NCI-H2196 treated with DMSO at 0.1 percent for 48 hours (cell line): Measurements from ENCODE around the gene YBX1.

Experiments
- DNase-seq: peaks from one replicate; lab custom pipeline; 2025; ENCODE audit not compliant: unreplicated experiment; lab: John Stamatoyannopoulos, UW

Gene YBX1

DNA sequence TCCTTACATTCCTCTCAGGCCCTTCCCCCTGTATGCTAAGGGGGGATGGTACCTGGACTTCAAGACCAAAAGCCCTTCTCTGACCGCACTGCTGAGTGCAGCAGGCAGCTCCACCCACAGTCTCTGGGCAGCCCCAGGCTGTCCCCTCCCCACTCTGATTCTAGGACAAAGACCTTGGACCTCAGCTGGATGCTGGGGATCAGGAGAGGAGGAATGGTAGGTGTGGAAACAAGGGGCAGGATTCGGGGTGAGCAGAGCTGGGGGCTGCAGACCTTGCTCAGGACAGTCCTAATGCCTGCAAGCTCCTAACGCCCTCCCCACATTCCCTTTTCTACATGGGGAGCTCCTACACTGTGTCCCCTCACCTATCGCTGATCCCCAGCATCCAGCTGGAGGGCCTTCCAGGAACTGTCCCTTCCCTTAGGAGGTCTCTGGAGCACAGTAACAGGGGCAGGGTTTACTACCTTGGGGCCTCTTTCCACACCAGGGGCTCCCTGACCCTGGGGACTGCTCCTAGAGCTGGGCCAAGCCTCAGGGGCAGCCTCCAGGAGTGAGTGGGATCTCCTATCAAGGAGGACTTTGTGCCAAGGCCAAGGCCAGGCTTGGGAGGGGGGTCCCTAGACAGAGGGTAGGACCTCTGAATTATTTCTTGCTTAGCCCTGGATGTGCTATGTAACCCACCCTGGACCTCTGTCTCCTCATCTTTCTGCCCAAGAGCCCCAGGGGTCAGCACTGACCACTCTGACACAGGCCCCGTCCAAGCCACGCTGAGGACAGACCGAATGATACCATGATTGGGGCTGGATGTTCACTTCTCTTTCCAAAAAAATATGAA lies 52.2 kb downstream of the YBX1 start:
- no peak for DNase-seq

DNA sequence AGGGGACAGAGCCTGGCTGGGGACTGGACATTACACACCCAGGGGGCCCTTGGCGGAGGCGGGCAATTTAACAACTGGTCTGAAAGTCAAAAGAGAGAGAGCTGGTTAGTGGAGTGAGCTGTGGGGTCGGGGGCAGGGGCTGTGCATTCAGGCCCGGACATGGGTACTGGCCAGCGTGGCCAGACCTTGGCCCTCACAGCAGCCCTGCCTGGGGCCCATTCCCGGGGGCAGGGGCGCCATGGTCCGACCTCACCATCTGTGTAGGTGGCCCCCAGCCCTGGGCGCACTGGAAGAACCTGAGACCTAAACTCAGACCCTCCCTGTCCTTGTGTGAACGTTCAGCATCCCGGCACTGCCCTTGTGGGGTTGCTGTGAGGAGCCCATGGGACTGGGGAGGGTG lies 52.8 kb downstream of the YBX1 start:
- no peak for DNase-seq

DNA sequence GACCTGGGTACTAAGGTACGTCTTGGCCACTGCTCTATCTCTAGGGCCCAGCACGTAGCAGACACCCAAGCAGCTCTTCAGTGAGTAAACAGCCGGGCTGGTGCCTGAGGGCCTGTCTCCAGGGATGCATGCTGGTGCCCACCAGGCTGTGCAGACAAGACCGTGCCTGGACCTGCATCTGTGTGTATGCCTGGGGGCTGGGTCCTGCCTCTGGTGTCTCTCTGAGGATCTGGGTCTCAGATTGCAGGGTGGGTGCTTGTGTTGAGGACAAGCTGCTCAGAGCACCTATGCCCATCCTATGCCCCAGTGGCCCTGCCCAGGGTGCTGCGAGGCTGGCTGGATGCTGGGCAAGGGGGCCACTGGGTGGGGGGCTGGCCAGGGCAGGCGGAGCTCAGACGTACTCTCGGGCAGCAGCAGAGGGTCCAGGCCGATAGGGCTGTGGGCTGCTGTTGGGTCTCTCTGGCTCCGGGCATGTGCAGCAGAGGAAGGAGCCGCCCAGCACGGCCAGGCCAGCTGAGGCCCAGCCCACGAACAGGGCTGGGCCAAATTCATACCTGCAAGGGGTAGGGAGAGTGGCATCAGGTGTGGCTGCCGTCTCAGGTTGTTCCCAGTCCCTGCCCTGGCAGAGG lies 53.4 kb downstream of the YBX1 start:
- DNase-seq, result no peak

DNA sequence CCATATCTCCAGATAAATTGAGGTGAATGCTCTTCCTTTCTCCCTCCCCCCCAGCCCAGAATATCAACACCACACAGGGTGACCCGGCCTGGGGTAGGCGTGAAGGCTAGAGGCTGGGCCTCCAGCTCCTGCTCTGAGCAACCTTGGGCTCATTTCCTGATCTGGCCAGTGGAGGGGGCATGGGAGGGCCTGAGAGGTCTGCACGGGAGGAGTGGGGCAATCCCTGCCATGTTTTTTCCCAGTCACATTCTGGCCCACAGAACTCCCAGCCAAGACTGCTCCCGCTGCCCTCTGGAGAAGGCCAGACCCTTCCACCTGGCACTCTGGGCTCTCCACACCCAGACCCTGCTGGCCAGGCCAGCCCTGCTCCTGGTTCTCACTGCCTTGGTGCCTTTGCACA lies 53.9 kb downstream of the YBX1 start:
- no peak for DNase-seq

DNA sequence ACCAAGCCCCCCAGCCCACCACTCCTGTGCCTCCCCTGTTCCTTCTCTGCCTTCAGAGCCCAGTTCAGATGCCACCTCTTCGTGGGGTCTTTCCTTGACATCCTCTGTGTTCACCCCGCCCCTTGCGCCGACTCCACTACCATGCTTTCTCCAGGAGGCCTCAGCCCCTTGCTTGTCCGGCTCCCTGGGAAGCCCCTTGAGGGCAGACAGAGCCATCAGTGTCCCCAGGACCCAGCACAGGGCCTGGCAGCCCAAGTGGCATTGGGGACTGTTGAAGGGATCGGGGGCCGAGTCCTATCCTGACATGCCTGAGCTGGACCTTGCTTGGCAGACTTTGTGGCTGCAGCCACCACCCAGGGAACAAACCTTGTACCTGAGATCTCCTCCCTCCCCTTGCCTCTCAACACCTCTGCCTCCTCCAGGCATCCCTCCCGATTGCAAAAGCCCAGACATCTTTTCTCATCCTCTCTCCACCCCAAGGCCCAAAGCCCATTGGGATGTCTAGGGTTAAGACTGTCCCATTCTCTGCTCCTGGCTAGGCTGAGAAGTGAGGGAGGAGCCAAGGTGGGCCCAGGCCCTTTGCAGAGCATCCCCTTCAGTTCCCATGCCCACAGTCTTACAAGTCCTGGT lies 54.5 kb downstream of the YBX1 start:
- no peak for DNase-seq

DNA sequence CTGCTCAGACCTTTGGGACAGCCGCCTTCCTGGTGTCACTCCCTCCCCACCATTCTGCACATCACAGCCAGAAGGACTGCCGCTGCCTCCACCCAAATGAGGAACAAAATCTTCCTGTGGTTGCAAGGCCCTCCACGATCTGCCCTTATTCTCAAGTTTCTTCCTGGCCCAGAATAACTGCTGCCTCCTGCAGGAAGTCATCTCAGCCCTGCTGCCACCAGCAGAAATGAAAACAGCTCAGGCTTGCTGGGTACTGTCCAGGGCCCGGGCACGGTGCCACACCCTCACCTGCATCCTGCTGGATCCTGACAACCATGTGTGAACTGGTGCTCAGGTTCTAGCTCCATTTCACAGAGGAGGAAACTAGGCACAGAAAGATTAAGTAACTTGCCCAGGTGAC lies 55.0 kb downstream of the YBX1 start:
- peak; percentile 76 for DNase-seq

DNA sequence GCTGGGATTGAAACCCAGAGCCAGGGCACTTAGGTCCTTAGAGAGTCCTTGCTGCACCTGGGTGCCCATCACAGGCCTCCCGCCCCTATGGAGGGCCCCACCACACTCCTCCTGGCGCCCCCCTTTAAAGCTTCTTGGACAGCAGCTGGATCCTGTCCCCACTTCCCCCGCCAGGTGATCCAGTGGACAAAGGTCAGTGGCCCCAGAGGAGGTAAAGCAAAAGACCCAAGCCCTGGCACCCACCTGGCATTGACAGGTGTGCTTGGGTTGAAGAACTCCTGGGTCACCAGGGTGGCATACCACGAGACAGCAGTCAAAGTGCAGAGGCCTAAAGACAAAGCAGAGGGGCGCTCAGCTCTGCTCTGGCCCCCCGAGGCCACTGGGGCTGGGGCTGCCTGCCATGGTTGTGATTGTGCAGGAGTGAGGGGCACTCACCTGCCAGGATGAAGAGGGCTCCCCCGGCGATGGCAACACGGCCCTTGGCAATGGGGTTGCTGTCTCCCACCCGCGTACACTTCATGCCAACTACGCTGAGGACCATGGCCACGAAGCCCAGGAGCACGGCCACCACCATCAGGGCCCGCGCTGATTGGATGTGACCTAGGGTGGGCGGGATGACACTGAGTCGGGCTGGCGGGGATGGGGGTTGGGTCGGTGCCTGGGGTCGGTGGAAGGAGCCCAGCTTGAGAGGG lies 55.9 kb downstream of the YBX1 start:
- no peak for DNase-seq

DNA sequence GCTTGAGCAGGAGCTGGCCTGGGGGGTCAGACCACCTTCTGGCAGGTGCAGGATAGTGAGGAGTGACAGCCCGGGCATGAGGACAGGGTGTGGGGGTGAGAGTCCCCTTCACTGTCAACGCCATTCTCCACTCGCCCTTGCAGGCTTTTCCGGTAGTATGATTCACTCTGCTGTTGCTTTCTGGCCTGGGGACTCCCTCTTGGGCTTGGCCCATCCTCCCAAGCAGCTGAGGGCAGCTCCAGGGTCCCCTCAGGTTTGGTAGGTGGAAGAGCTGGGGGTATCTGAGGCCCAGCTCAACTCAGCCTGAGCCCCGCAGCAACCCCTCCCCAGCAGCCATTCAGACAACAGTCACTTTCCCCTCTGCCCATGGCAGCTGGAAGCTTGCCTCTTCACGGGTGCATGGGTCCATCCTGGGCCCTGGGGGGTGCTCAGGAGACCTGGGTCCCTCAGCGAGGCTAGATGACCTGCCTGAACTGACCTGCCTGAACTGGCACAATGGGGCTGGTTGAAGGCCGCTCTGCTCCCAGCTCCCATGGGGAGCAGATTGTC lies 56.5 kb downstream of the YBX1 start:
- DNase-seq, result no peak

DNA sequence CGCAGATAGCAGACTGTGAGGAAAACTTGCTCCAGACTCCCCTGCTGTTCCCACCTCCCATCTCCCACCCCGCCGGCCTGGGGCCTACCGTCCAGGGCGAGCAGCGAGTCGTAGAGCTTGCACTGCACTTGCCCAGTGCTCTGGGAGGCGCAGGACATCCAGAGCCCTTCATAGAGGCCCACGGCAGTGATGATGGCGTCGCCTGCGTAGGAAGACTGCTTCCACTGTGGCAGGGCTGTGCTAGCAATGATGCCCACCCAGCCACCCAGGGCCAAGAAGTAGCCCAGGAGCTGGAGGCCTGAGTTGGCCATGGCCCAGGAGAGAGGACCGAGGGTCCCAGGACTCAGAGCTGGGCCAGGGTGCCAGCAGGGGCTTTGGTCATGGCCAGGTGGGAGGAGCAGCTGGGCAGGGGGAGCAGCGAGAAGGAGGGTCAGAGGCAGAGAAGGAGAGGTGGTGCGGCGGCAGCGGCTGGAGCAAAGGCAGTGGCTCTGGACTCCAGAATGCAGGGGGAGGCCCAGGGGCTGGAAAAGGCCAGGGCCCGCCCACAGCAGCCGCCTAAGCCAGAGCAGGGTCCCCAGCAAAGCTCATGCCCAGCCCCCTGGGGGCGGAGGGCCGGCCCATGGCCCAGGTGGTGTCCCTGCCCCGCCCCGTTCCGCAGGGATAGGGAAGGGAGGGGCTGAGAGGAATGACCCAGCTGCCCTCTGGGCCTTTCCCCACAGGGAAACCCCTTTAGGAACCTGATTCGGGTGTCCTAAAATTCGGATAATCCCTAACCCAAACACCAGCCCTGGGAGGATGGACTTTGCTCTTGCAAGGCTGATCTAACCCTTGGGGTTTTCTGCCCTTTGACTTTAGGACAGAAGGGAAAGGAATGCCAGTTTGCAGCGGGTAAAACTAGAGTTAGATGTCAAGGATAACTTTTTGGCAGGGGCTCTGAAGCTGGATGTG lies 57.8 kb downstream of the YBX1 start, which contains the start of gene CLDN19:
Gene CLDN19 (minus strand): TSS at position 484 of the 948 bp plus-strand sequence. CDS start 173 bp downstream, at position 311.
- no peak for DNase-seq

DNA sequence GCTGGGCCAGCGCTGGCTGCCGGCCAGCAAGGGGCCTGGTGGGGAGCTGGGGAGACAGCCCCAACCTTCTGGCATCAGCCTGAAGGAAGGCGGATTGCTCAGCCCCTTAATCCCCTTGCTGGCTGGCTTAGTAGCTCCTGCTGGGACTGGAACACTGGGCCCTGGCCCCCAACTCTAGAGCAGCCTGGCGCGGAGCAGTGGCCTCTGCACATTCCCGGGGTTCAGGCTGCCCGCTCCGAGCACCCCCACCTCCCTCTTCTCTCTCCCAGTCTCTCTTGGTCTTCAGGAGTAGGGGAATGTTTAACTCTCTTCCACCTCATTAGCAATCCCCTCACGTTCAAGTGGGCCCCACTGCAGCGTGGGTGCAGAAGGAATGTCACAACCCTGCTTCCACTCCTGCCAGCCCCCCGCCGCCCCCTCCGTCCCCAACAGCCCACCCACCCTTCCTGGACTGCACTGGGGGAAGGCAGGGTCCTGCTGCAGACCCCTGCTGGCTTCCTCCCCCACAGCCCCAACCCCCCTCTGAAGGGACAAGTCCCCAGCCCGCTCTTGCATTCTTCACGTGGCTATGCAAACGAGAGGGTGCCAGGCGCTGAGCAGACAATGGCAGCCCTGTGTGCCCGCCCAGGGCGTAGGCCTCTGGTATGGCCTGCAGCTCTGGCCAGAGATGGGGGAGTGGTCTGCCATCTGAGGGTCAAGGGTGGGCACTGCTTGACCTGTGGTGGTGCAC lies 58.8 kb downstream of the YBX1 start:
- DNase-seq, result no peak

DNA sequence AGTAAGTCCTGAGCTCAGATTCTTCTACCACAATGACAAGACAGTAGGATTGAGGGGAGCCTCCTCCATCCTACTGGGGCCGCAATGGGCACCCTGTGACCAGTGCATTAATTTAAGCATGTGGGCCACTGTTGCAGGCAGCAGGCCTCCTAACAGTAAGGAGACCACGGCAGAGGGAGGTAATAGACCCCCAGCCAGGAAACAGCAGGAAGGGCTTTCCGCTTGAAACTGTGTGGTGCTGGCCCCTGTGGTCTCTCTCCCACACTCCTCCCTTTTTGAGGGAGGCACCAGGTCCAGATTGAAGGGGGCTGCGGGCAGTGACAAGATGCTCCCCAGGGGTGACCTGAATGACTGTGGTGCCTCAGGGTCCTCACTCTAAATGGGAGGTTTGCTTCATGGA lies 59.5 kb downstream of the YBX1 start:
- no peak for DNase-seq

DNA sequence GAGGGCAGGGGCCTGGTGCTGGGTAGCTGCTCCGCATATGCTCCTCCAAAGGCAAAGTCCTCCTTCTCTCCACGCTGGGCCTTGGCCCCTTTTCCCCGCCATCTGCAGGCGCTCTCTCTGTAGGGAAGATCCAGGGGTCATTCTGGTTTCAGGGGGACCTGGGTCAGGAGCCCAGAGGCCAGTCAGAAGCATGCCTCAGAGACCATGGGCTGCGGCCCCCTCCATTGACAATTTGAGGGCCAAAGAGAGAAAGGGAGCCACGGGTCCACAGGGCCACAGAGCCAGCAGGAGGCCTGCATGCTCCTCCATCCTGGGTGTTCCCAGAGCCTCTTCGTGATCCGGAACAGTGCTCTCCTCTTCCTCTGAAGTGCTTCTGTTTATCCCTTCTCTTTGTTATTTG lies 59.9 kb downstream of the YBX1 start:
- no peak for DNase-seq

DNA sequence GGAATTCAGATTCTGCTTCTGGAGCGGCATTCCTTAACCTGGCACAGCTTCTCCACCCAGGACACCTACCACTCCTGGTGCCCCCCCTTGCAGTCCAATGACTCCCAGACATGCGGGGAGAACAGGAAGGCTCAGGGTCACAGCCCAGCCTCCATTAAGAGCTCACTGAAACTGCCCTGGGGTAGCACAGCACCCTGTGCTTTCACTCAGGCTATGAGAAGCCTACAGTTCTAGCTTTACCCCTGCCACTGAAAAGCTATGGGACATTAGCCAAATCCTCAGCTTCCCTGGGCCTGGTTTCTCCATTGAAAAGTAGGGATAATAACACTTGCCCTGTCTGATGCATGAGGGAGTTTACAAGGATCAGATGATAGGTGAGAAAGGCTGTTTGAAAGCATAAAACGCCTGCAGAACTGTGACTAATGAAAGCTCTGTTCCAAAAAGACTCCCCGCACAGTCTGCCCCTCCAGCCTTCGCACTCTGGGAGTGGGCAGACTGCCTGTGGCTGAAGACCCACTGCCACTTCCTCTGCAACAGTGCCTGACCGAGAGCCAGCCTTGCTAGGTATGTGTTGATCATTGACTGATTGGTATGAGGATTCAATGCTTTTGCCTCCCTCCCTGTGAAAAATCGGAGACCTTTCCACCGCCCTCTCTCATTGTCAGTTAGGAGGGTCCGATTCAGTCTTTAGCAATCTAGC lies 60.5 kb downstream of the YBX1 start:
- no peak for DNase-seq

DNA sequence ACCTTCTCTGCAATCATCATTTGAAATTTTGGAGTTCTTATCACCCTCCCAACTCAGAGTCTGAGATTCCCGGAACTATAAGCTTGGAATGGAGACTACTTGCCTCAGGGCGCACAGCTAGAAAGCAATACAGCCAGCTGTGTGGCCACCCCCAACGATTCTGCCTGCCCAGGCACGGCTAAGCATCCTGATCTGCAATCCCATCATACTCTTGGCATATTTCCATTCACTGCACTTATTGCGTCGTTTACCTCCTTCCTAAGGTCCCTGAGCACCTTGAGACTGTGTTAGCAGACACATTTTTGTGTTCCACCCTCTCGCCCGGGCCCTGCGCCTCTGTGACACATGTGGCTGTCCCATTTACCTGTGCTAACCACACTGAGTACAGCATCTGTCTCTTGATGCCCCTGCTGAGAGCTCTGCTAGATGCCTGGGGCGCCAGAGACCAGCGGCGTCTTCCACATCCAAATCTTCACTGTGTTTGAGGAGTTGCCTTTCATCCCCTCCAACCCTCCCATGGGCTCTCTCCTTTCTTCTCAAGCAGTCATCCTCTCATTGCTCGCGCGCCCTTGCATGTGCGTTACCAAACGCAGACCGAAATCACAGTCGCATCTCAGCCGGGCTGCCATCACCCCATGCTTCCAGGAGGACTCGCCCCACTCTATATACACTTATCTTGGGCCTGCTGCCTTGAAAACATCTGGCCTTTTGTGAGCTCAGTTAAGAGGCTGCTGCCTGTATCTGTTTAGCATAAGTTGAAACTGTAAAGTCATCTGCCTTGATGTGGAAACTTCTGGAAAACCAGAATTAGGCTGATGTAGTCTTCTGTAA lies 61.3 kb downstream of the YBX1 start:
- DNase-seq, result no peak

DNA sequence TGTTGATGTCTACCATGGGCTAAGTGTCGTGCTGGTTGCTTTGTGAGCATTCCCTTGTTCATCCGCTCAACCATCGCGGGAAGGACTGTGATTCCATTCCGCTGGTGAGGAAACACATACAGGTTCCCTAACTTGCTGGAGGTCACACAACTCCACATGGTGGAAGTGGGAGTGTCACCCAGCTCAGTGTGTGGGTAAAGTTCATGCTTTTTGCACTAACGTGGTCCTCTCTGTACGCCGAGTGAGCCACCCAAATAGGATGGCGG lies 61.9 kb downstream of the YBX1 start:
- DNase-seq, result no peak

DNA sequence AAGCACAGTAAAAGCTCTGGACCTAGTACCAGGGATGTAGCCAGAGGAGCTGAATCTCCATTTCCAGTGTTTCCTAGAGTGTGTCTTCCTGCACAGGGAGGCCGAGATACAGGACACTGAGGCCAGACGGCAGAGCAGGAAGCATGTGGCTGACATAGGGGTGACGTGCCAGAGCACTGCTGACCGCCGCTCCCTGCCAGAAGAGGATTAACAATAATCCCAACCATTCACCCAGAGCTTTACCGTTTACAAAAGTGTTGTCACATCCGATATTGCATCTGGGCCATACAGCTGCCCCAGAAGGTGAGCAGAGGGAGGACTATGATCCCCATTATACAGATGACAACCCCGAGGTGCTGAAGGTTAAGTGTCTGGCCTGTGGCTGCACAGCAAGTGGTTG lies 63.6 kb downstream of the YBX1 start:
- DNase-seq, result no peak

DNA sequence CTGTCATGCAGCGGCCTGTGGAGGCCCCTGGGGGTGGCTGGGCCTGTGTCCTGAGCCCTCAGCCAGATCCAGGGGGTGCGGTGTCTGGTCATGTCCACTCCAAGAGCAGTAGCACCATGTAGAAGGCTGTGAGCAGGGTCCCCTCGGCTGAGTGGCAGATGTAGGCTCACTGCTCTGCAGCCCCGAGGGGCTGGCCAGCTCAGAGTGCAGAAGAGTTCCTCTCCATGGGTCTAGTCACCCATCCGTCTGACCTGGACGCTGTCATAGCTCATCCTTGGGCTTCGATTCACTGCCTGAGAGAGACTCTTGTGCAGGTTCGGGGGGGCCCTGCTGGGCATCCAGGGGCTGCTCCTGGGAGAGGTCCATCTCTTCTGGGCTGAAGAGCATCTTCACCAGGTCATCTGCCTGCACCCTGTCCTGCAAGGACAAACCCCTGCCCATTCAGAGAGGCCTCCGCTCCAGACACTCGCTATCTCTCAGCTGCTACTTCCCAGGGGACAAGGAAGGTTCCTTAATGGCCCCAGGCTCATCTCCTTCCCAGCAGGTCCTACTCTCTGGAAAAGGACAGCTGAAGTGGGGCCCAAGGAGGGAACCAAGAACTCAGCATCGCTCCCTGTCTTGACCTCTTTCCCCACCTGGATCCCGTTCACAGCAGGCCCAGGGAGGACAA lies 64.4 kb downstream of the YBX1 start:
- DNase-seq, result no peak

DNA sequence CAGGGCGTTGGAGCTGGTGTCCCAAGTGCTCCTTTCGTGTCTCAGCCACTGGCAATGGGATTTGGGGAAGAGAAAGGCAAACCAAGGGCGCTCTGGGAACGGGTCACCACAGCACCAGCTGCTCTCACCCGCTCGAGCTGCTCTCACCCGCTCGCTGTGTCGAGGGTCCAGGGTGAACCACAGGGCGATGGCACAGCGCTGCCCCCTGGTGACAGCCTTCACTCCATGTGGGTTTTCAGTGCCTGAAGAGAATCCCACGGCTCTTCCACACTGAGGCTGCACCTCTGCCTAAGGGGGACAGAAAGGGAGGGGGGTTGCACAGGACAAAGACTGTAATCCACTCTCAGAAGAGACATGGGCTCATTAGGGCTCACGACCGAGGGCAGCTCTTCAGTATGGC lies 64.9 kb downstream of the YBX1 start:
- no peak for DNase-seq
